CD4-positive, alpha-beta T cell treated with Interleukin-17A for 4 hours (primary cell): ENCODE results near the gene SELP.
"Not testable (repeated sequence)": the region's sequence is repeated elsewhere in the genome, so short reads cannot be mapped to it uniquely, and the experiment has no call there.

Source experiments
- DNase-seq: peaks from one replicate; pipeline ENCODE4 v3.0.0-alpha.2; 2020; ENCODE audit warnings: mixed read lengths

The SELP gene

DNA sequence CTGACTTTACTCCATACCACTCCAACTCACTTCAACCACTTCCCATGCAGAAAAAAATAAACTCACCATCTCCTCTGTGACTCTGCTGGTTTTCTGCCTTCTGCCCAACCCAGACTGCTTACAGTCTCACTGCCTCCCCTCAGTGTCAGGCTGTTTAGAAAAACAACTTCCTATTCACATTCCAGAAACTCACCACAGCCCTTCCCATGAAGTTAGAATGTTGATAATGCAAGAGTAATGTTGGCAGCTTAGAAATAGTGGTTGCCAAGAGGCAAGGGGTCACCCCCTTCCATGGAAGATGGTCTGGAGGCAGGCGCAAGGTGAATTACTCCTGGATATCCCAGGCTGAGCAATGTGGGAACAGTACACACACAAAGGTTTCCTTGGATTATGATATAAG, at the start of gene SELP:
TSS of gene SELP (minus strand) at position 119 of the 400 bp plus-strand sequence. CDS start at position 69, 50 bp downstream.
- no peak for DNase-seq

DNA sequence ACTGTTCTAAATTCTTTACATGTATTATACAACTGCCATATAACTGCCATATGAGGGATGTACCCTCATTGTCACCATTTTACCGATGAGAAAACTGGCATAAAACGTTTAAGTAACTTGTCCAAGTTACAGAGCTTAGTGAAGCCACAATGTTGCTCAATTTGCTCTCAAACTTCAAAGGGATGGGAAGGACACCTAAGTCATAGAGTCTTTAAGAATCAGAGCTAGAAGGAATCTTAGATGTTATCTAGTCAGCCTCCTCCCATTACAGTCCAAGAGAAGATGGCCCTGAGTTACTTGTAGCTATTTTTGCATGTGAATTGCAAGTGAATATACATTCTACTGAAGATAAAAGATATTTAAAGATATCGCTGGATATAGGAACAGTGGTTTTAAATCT, 49.8 kb upstream of the SELP start:
- no peak for DNase-seq

DNA sequence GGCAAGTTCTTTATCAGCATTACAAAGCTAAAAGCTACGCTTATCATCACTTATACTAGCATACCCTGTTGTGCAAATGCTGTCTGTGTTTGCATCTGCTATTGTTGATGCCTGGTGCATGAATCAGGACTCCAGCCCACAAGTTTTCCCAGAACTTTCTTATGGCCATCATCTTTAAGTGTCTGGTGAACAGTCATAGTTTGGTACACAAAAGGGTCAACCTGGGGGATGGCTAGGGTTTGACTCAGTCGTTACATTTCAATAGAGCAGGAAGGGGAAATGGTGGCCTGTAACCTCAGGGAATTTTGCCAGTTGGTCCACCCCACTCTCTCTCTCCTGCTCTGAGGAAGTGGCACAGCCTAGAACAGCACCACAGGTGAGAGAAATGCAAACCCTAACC, 46.1 kb upstream of the SELP start:
- no peak for DNase-seq

DNA sequence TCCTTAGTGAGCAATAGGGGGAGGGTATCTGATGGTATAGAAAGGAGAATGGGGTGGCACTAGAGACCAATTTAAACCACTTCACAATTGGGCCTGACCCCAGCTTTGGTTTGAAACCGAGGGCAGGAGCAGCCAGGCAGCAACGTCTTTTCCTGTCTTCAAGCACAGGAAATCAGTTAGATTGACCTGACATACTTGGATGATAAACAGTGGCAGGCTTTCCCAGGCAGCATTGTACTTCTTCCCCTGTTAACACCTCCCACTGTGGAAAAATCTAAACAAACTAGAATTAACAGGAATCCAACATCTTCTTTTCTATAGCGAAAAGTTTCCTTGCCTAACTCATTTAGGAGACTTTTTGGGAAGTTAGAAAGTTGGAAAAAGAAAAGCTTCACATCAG, 40.9 kb upstream of the SELP start:
- DNase-seq, result peak; percentile 29

DNA sequence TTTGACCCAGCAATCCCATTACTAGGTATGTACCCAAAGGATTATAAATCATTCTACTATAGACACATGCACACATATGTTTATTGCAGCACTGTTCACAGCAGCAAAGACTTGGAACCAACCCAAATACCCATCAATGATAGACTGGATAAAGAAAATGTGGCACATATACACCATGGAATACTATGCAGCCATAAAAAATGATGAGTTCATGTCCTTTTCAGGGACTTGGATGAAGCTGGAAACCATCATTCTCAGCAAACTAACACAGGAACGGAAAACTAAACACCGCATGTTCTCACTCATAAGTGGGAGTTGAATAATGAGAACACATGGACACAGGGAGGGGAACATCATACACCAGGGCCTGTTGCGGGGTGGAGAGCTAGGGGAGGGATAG, 40.3 kb upstream of the SELP start:
- not testable (repeated sequence) for DNase-seq

DNA sequence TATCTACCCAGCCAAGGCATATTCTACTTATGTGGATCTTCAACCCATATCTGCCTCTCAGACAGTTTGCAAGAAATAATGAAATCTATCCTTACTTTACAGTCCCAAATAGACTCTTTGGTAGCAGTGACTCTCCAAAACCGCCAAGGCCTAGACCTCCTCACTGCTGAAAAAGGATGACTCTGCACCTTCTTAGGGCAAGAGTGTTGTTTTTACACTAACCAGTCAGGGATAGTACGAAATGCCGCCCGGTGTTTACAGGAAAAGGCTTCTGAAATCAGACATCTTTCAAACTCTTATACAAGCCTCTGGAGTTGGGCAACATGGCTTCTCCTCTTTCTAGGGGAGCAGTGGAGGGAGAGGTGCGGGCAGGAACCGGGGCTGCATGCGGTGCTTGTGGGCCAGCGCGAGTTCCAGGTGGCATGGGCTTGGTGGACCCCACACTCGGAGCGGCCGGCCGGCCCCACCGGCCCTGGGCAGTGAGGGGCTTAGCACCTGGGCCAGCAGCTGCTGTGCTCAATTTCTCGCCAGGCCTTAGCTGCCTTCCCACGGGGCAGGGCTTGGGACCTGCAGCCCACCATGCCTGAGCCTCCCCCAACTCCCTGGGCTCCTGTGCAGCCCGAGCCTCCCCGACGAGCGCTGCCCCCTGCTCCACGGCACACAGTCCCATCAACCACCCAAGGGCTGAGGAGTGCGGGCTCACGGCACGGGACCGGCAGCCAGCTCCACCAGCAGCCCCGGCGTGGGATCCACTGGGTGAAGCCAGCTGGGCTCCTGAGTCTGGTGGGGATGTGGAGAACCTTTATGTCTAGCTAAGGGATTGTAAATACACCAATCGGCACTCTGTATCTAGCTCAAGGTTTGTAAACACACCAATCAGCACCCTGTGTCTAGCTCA, 38.0 kb upstream of the SELP start:
- DNase-seq, result peak; percentile 37

DNA sequence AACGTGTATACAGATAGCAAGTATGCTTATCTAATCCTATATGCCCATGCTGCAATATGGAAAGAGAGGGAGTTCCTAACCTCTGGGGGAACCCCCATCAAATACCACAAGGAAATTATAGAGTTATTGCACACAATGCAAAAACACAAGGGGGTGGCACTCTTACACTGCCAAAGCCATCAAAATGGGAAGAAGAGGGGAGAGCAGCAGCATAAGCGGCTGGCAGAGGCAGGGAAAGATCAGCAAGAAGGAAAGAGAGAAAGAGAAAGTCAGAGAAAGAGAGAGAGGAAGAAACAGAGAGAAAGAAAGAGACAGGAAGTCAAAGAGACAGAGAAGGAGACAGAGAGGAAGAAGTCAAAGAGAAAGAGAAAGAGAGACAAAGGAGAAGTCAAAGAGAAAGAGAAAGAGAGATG, 37.3 kb upstream of the SELP start:
- not testable (repeated sequence) for DNase-seq

DNA sequence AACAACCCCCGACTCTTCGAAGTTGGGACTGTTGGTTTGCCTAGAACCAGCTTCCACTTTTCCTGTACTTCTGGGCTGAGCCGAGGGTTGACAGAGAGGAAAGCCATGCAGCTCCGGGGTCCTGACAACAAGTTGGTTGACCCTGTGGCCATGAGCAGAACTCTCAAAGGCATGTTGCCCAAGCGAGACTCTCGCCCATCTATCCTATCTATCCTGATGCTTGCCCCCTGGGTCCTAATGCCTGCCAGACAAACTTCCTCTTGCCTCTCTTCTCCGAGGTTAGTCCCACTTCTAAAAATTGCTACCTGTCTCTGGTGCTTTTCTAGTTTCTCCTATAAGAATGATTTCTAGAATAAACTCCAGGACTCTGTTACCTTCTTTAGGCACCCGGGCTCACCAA, 32.8 kb upstream of the SELP start:
- DNase-seq, result not testable (repeated sequence)

DNA sequence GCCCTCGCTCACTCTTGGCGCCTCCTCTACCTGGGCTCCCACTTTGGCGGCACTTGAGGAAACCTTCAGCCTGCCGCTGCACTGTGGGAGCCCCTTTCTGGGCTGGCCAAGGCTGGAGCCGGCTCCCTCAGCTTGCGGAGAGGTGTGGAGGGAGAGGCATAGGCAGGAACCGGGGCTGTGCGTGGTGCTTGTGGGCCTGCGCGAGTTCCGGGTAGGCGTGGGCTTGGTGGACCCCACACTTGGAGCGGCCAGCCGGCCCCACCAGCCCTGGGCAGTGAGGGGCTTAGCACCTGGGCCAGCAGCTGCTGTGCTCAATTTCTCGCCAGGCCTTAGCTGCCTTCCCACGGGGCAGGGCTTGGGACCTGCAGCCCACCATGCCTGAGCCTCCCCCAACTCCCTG, 31.1 kb upstream of the SELP start:
- not testable (repeated sequence) for DNase-seq

DNA sequence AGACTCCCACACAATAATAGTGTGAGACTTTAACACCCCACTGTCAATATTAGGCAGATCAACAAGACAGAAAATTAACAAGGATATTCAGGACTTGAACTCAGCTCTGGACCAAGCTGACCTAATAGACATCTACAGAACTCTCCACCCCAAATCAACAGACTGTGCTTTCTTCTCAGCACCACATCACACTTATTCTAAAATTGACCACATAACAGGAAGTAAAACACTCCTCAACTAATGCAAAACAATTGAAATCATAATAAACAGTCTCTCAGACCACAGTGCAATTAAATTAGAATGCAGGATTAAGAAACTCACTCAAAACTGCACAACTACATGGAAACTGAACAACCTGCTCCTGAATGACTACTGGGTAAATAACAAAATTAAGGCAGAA, 28.9 kb upstream of the SELP start:
- DNase-seq, result not testable (repeated sequence)

DNA sequence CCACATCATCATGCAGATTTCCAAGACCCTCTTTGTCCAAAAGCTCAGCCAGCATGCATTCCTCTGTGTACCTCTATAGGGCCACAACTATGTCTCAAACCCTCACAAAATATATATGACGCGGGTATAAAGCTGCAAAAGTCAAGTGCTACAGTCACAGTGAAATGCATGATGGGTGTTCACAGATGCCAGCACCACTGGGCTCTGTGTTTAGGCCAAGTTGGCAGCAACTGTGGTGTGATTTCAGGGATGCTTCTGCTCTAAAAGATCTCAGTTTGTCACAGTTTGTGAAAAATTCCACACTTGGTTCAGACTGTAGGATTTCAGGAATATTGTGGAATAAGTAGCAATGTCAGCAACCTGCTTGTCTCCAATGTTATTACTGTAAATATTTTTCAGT, 23.9 kb upstream of the SELP start:
- DNase-seq, result no peak

DNA sequence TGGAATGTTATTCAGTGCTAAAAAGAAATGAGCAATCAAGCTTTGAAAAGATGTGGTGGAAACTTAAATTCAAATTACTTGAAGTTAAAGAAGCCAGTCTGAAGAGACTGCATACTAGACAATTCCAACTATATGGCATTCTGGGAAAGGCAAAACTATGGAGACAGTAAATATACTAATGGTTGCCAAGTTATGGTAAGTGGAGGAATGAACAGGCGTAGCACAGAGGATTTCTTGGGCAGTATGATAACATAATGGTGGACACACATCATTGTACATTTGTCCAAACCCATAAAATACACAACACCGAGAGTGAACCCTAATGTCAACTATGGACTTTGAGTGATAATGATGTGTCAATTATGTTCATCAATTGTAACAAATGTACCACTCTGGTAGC, 21.1 kb upstream of the SELP start:
- DNase-seq, result no peak

DNA sequence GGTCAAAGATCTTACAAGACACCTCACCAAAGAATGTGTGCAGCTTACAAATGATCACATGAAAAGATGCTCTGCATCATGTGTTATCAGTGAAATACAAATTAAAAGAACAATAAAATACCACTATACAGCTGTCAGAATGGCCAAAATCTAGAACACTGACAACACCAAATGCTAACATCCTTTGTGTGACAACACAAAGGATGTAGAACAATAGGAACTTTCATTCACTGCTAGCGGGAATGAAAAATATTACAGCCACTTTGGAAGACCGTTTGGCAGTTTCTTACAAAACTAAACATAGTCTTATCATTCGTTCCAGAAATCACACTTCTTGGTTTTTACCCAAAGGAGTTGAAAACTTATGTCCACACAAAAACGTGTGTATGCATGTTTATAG, 20.6 kb upstream of the SELP start:
- DNase-seq, result no peak

DNA sequence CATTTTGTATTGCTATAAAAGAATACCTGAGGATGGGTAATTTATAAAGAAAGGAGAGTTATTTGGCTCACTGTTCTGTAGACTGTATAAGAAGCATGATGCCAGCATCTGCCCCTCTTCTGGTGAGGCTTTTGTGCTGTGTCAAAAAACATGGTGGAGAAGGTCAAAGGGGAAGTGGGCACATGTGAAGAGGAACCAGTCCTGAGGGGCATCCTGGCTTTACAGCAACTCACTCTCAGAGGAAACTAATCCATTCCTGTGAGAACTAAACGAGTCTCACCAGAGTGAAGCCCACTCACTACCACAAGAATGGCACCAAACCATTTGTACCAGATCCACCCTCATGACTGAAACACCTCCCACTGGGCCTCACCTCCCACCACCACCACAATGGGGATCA, 18.8 kb upstream of the SELP start:
- DNase-seq, result no peak

DNA sequence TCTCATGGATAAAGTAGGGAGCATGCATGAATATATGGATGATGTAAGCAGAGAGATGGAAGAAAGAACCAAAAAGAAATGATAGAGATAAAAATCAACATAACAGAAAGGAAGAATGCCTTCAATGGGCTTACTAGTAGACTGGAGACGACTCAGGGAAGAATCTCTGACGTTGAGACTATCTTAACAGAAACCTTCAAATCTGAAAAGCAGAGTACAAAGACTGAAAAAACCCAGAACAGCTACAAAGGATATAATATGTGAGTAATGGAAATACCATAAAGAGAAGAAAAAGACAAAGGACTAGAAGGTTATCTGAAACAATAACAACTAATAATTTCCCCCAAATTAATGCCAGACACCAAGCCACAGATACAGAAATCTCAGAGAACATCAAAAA, 18.3 kb upstream of the SELP start:
- DNase-seq, result no peak

DNA sequence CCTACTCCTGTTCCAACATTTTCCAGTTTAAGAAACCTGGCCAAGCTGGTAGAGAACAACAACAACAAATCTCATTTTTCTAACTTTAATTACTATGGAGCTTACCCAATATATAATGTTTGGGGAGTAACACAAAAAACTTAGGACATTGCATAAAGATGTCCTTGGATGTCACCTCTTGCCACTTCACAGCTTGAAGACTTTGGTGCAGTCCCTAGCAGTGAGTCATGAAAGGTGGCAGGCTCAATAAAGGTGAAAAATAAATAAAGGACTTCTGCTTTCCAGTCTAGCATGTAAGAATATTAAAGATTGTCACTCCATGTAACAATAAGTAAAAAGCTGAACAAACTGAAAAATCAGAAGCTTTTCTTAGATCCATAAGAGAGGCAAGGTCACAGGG, 17.6 kb upstream of the SELP start:
- no peak for DNase-seq

DNA sequence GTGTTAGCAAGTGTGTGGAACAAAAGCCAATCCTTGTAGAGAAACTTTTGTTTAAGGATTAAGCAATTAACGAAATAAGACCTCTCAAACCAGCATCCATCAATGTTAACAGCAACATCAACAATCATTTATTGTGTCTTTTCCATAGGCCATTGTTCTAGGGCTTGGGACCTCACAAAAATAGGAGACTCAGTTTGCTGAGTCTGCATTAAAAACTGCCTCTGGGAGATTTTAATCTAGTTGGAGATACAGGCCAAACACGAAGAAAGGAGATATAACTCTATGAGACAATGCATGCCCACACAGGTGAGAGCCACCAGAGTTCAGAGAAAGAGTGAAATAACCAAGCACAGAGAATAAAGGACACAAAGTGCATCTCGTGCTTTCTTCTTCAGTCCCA, 14.4 kb upstream of the SELP start:
- no peak for DNase-seq

DNA sequence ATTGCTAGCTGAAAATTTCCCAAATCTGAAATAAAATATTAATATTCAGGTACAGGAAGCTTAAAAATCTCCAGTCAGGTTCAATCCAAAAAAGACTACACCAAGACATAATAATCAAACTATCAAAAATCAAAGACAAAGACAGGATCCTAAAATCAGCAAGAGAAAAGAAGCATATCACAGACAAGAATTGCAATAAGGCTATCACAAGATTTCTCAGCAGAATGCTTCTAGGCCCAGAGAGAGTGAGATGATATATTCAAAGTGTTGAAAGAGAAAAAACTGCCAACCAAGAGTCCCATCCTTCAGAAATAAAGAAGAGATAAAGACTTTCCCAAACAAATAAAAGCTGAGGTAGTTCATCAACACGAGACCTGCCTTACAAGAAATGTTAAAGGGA, 5.0 kb upstream of the SELP start:
- no peak for DNase-seq

DNA sequence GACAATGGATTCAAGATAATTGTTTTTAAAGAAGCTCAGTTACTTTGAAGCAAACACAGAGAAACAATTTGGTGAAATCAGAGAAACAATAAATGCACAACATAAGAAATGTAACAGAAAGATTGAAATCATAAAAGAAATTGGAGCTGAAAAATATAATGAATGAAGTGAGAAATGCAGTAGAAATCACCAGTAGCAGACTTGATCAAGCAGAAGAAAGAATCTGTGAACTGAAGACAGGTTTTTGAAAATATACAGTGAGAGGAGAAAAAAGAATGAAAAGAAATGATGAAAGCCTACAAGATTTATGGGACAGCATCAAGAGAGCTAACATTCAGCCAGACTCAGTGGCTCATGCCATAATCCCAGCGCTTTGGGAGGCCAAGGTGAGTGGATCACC, 4.2 kb upstream of the SELP start:
- DNase-seq, result no peak

DNA sequence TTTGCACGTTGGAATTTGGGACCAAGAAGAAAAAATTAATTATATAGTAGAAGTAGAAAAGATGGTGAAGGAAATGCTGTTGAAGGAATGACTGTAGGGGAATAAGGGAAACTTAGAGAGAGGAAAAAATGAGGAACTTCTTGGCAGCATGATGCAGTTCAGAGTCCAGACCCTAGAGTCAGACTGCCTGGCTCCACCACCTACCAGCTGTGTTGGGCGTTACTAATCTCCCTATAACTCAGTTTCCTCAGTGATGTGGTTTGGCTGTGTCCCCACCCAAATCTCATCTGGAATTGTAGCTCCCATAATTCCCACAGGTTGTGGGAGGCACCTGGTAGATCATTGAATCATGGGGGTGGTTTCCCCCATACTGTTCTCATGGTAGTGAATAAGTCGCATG, 1.3 kb upstream of the SELP start:
- no peak for DNase-seq

DNA sequence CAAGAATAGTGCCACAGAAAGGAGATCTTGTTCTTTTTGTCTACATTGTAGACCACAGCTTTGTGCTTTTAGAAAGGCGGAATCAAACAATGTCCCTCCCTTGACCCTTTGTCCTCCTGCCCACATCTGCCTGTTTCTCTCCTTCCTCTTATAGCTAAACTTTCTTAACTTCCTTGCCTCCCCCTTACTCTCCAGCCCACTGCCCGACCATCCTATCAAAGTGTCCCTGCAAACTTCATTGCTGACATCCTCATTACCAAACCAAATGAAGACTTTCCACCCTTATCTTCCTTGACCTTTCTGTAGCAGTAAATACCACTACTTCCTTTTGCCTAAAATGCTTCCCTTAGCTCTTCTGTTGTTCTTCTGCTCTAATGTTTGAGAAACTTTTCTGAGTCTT, 5.0 kb downstream of the SELP start:
- no peak for DNase-seq

DNA sequence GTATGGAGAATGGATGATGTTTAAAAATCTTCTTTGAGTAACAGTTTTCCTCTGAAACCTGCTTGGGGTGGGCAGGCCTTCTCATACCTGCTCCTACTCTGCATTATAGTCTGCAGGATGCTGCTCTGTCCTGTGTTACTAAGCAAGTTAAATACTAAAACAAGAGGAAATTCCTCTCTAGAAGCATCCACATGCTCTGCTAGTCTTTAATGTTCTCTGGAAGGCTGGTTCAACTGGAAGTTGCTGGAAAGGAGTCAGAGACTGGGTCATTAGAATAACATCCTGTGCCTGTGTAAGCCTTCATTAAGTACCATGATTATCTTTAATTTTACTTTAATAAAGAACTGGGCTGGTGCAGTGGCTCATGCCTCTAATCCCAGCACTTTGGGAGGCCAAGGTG, 5.8 kb downstream of the SELP start:
- no peak for DNase-seq

DNA sequence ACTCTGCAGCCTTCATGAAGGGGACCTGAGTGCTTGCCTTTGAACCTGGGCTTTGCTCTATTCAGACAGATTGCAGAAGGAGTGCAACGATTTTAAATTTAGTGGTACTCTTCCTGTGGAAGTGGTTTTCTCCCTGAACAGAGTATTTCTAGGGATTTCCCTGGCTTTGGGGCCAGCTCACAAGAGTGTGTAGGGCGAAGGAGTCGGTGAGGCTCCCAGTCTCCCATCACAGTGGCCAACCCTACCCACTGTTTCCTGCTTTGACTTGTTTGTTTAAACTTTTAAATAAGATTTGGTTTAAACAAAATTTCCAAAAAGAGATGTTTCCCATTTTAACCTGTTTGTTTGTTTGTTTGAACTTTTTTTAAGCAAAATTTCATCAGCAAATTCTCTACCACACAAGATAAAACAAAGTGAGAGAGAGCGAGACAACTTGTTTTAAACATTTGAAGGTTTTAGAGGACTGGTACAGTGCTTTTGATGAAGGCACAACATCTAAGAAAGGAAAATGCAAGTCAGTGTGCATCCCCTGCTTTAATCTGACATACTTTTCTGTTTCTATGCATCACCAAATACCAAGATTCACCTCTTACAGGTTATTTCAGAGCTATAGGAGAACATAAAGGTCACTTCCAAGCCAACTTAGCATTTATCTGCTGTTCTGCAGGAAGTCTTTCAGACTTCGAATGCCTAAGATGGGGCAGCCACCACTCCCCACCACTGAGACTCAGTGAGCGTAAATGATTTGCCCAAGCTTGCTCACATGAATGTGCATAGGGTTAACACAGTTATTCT, 6.6 kb downstream of the SELP start:
- DNase-seq, result peak; percentile 33

DNA sequence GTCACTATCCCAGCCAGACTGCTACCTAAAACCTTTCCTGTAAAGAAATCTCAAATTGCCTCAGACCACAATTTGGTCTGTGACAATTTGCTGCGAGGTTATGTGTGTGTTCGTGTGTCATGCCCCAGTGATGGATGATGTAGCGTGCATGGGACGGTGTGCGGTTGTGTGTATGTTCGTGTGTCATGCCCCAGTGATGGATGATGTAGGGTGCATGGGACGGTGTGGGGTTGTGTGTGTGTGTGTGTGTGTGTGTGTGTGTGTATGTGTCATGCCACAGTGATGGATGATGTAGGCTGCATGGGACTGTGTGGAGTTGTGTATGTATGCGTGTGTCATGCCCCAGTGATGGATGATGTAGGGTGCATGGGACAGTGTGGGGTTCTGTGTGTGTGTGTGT, 9.4 kb downstream of the SELP start:
- DNase-seq, result no peak
